Trophoblast cell (in vitro differentiated cells and primary cell): Measurements from ENCODE around the gene CYP4V2.

ENCODE experiments used
- DNase-seq, 2 donors: peaks; one replicate each; pipeline ENCODE4 v3.0.0-alpha.2; 2016
- H2AFZ ChIP-seq: 2 replicates; pipeline ENCODE4 v1.6.1; 2013; ENCODE audit warnings: low read length, moderate library complexity, mild to moderate bottlenecking; ENCODE audit not compliant: insufficient read depth, poor library complexity
- H2AK5ac ChIP-seq: 2 replicates; pipeline ENCODE4 v1.6.1; 2013; ENCODE audit warnings: mild to moderate bottlenecking, low read length
- H2BK120ac ChIP-seq: 2 replicates; pipeline ENCODE4 v1.6.1; 2013; ENCODE audit warnings: low read length, mild to moderate bottlenecking, moderate library complexity; ENCODE audit not compliant: insufficient read depth, poor library complexity
- H2BK12ac ChIP-seq: 2 replicates; pipeline ENCODE4 v1.6.1; 2013; ENCODE audit warnings: mild to moderate bottlenecking, low read length, moderate library complexity
- H2BK5ac ChIP-seq: 2 replicates; pipeline ENCODE4 v1.6.1; 2013; ENCODE audit warnings: low read length, low read depth, moderate library complexity, mild to moderate bottlenecking; ENCODE audit not compliant: poor library complexity
- H3K14ac ChIP-seq: 2 replicates; pipeline ENCODE4 v1.6.1; 2013; ENCODE audit warnings: mild to moderate bottlenecking, low read length
- H3K18ac ChIP-seq: 2 replicates; pipeline ENCODE4 v1.6.1; 2013; ENCODE audit warnings: mild to moderate bottlenecking, low read length
- H3K23ac ChIP-seq: 2 replicates; pipeline ENCODE4 v1.6.1; 2013; ENCODE audit warnings: low read length
- H3K27ac ChIP-seq: 2 replicates; pipeline ENCODE4 v1.5.1; 2013; ENCODE audit warnings: low read depth, mild to moderate bottlenecking, inconsistent platforms, low read length, moderate library complexity
- H3K27me3 ChIP-seq: 2 replicates; pipeline ENCODE4 v1.6.1; 2013; ENCODE audit warnings: inconsistent platforms, mild to moderate bottlenecking, low read length, moderate library complexity; ENCODE audit not compliant: insufficient read depth
- H3K36me3 ChIP-seq, 2 experiments: 1 replicate in 1 of 2; 2 replicates in 1 of 2; pipeline ENCODE4 v1.6.1; 2013; ENCODE audit warnings: low read length in 2 of 2, mild to moderate bottlenecking in 2 of 2, moderate library complexity in 1 of 2; ENCODE audit not compliant: insufficient read depth in 2 of 2, control insufficient read depth in 1 of 2
- H3K4ac ChIP-seq: 2 replicates; pipeline ENCODE4 v1.6.1; 2013; ENCODE audit warnings: low read depth, mild to moderate bottlenecking, low read length, moderate library complexity
- H3K4me1 ChIP-seq, 2 experiments: 1 replicate in 1 of 2; 2 replicates in 1 of 2; pipeline ENCODE4 v1.6.1; 2013; ENCODE audit warnings: low read length in 2 of 2, mild to moderate bottlenecking in 2 of 2, moderate library complexity in 1 of 2; ENCODE audit not compliant: insufficient read depth in 2 of 2, control insufficient read depth in 1 of 2
- H3K4me2 ChIP-seq: 2 replicates; pipeline ENCODE4 v1.6.1; 2013; ENCODE audit warnings: inconsistent platforms, mild to moderate bottlenecking, low read length, moderate library complexity
- H3K4me3 ChIP-seq: 2 replicates; pipeline ENCODE4 v1.5.1; 2013; ENCODE audit warnings: mild to moderate bottlenecking, low read depth, low read length, inconsistent platforms
- H3K79me1 ChIP-seq: one replicate; pipeline ENCODE4 v1.6.1; 2013; ENCODE audit warnings: low read length
- H3K79me2 ChIP-seq: 2 replicates; pipeline ENCODE4 v1.6.1; 2013; ENCODE audit warnings: low read length, mild to moderate bottlenecking; ENCODE audit not compliant: control insufficient read depth, insufficient read depth, poor library complexity
- H3K9ac ChIP-seq: 2 replicates; pipeline ENCODE4 v1.6.1; 2013; ENCODE audit warnings: mild to moderate bottlenecking, low read length
- H3K9me3 ChIP-seq: 2 replicates; pipeline ENCODE4 v1.6.1; 2013; ENCODE audit warnings: low read depth, mild to moderate bottlenecking, control low read depth, inconsistent platforms, low read length; ENCODE audit not compliant: insufficient read depth
- H4K12ac ChIP-seq: 2 replicates; pipeline ENCODE4 v1.6.1; 2013; ENCODE audit warnings: low read depth, mild to moderate bottlenecking, low read length, moderate library complexity
- H4K8ac ChIP-seq: 2 replicates; pipeline ENCODE4 v1.6.1; 2013; ENCODE audit warnings: low read depth, mild to moderate bottlenecking, low read length, moderate library complexity
- H4K91ac ChIP-seq: one replicate; pipeline ENCODE4 v1.6.1; 2013; ENCODE audit warnings: low read depth, mild to moderate bottlenecking, low read length, moderate library complexity
- WGBS: extraction: QIAGEN DNeasy Blood & Tissue Kit; methylation state at CpG from one replicate; pipeline ENCODE4 v1.1.7; 2013; ENCODE audit warnings: missing lambda C conversion rate; ENCODE audit not compliant: insufficient read length, insufficient coverage; ENCODE audit errors: extremely low coverage; 5-methylcytosine and 5-hydroxymethylcytosine counted together

The CYP4V2 gene

DNA sequence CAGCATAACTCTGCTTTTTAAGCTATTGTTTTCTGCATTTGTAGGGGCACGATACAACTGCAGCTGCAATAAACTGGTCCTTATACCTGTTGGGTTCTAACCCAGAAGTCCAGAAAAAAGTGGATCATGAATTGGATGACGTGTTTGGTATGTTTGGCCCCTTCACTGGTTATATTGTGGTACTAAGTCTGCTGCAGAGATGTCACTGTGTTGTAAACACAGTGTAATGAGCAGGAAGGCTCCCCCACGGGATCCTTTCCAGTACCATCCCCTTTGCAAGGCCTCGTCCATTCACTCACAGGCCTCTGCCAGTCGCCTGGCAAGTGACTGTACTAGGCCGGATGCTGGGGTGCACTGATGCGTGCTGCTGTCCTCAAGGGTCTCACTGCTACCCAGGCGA, 13.8 kb downstream of the CYP4V2 start:
- Histone ChIP-seq H3K27ac (no peak overlapping the region), H2AFZ (no peak overlapping the region), H3K23ac (no peak overlapping the region), H3K79me2 (no peaks in the 10 kb centered on the region), H3K9me3 (peaks cover 2% of the 10 kb centered on the region), H2BK12ac (no peak overlapping the region), H3K18ac (no peak overlapping the region), H3K9ac (no peak overlapping the region), H4K91ac (no peak overlapping the region), H3K4ac (no peak overlapping the region), H3K14ac (no peak overlapping the region), H4K12ac (no peak overlapping the region), H2AK5ac (no peak overlapping the region), H3K27me3 (no peaks in the 10 kb centered on the region), H3K36me3 (no peaks in the 10 kb centered on the region), H3K4me2 (no peak overlapping the region), H2BK120ac (no peak overlapping the region), H2BK5ac (no peak overlapping the region), H3K4me1 (no peaks in the 10 kb centered on the region), H3K79me1 (no peaks in the 10 kb centered on the region), H4K8ac (no peak overlapping the region), H3K4me3 (no peak overlapping the region)
- WGBS: no CpG with 5 or more reads among the region's 8 CpGs
- no peak for DNase-seq

DNA sequence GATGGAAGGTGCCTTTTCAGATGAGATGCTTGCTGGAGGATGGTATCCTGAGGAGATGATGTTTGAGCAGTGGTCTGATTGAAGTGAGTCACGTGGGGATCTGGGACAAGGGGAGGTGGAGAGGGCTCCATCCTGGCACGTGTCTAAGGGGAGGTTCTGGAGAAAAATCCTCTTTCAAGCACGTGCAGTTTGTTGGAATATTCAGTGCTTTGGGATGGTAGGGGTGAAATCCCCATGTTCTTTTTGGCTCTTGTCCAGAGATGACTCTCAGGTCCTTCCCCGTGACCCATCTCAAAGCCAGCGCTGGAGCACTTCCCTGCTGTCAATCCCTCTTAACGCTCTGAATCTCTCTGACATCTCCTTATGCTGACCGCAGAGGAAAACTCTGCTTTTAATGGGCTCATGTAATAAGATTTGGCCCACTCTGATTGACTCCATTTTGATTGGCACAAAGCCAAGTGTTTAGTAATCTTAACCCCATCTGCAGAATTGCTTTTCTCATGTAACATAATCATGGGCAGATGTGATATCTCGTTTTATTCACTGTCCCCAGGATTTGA, 25.2 kb downstream of the CYP4V2 start:
- Histone ChIP-seq H3K4ac (no peak overlapping the region), H3K79me1 (no peaks in the 10 kb centered on the region), H3K18ac (no peak overlapping the region), H2BK120ac (no peak overlapping the region), H4K12ac (no peak overlapping the region), H3K9me3 (no peaks in the 10 kb centered on the region), H2AK5ac (no peak overlapping the region), H3K9ac (no peak overlapping the region), H2AFZ (no peak overlapping the region), H3K23ac (no peak overlapping the region), H2BK5ac (no peak overlapping the region), H3K79me2 (no peaks in the 10 kb centered on the region), H3K27ac (no peak overlapping the region), H3K27me3 (no peaks in the 10 kb centered on the region), H3K4me2 (no peak overlapping the region), H3K4me3 (no peak overlapping the region), H3K36me3 (no peaks in the 10 kb centered on the region), H3K4me1 (no peaks in the 10 kb centered on the region), H4K8ac (no peak overlapping the region), H3K14ac (no peak overlapping the region), H4K91ac (no peak overlapping the region), H2BK12ac (no peak overlapping the region)
- no peak for DNase-seq
- WGBS: no CpG with 5 or more reads among the region's 8 CpGs

DNA sequence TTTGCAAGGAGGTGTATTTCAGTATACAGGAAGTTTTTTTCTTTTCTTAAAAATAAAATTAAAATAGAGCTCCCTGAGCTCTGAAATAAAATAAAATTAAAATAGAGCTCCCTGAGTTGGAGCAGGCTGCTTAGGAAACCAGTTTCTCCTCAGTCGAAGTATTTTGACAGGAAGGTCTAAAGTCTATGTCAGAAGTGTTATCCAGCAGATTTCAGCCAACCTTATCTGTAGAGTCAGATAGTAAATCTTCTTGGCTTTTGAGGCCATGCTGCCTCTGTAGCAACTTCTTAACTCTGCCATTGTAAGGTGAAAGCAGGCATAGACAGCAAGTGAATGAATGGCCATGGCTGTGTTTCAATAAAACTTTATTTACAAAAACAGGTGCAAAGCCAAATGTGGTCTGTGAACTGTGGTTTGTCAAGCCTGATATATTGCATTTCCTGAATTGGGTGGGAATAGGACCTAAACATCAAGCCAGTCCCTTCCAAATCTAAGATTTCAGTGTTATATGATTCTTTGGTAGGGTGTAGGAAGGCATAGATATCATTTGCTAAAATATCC, 26.4 kb downstream of the CYP4V2 start:
- H3K79me1 ChIP-seq: no peaks in the 10 kb centered on the region
- H2BK12ac ChIP-seq: no peak overlapping the region
- H3K9ac ChIP-seq: no peak overlapping the region
- H3K9me3 ChIP-seq: no peaks in the 10 kb centered on the region
- H3K79me2 ChIP-seq: no peaks in the 10 kb centered on the region
- no peak for DNase-seq
- no peak overlapping the region for H2BK120ac ChIP-seq
- no peak overlapping the region for H3K18ac ChIP-seq
- no peak overlapping the region for H2AFZ ChIP-seq
- H3K27ac ChIP-seq: no peak overlapping the region
- no peak overlapping the region for H3K4me2 ChIP-seq
- no peak overlapping the region for H4K8ac ChIP-seq
- no peaks in the 10 kb centered on the region for H3K36me3 ChIP-seq
- H3K4ac ChIP-seq: no peak overlapping the region
- no peaks in the 10 kb centered on the region for H3K4me1 ChIP-seq
- no peak overlapping the region for H4K12ac ChIP-seq
- no peak overlapping the region for H3K4me3 ChIP-seq
- no peaks in the 10 kb centered on the region for H3K27me3 ChIP-seq
- no peak overlapping the region for H2AK5ac ChIP-seq
- H3K23ac ChIP-seq: no peak overlapping the region
- no peak overlapping the region for H2BK5ac ChIP-seq
- H4K91ac ChIP-seq: no peak overlapping the region
- no CpG with 5 or more reads among the region's 1 CpG for WGBS
- H3K14ac ChIP-seq: no peak overlapping the region

DNA sequence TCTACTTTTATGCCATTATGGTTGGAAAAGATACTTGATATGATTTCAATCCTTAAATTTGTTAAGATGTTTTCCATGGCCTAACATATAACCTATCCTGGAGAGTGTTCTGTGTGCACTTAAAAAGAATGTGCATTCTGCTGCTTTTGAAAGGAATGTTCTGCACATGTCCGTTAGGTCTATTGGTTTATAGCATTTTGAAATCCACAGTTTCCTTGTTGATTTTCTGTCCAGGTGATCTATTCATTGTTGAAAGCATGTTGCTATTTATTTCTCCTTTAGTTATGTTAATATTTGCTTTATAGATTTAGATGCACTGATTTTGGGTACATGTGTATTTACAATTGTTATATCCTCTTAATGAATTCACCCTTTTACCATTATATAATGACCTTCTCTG, 30.3 kb downstream of the CYP4V2 start:
- WGBS: no CpG with 5 or more reads among the region's 1 CpG
- Histone ChIP-seq H3K18ac (no peak overlapping the region), H3K79me2 (no peaks in the 10 kb centered on the region)

More for the DNA sequence above, 30.3 kb downstream of the CYP4V2 start:
- H3K4me1 ChIP-seq: no peaks in the 10 kb centered on the region
- H2AK5ac ChIP-seq: no peak overlapping the region
- H3K9me3 ChIP-seq: peaks cover 2% of the 10 kb centered on the region
- H2BK12ac ChIP-seq: no peak overlapping the region
- H3K27me3 ChIP-seq: no peaks in the 10 kb centered on the region
- H3K4me2 ChIP-seq: no peak overlapping the region
- H3K4ac ChIP-seq: no peak overlapping the region
- no peak overlapping the region for H3K27ac ChIP-seq
- H4K91ac ChIP-seq: no peak overlapping the region
- H2AFZ ChIP-seq: no peak overlapping the region
- H3K14ac ChIP-seq: no peak overlapping the region
- no peak overlapping the region for H2BK5ac ChIP-seq
- H3K9ac ChIP-seq: no peak overlapping the region
- no peak for DNase-seq
- H3K23ac ChIP-seq: no peak overlapping the region
- no peak overlapping the region for H3K4me3 ChIP-seq
- H2BK120ac ChIP-seq: no peak overlapping the region
- no peaks in the 10 kb centered on the region for H3K36me3 ChIP-seq
- H3K79me1 ChIP-seq: no peaks in the 10 kb centered on the region
- no peak overlapping the region for H4K8ac ChIP-seq
- H4K12ac ChIP-seq: no peak overlapping the region
